ENCODE data around the gene CNDP1.
A peak's percentile ranks its signal among the peaks of the same experiment; 100 is the strongest.

CNDP1 gene

DNA sequence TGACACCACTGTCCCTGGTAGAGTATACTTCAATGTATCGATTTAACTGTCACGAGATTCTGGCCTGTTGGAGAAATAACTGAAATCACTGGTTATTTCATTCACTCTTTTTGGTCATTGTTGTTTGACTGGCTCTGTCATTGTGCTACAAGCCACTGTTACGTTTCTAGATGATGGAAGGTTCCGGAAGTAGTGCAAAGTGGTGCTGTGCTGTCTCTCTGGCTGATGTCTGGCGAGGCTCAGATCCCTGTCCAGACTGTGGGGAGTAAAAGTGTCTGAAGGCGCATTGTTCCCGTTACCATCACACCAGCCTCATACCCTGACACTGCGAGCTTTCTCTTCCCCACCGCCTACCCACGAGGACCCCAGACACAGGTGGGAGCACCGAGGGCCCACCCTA, 11.7 kb downstream of the CNDP1 start:
- H3K9me3 ChIP-seq, result peaks cover 0 to 17% (median 9%) of the 10 kb centered on the region in 3 donors
- no peaks in the 10 kb centered on the region for H3K36me3 ChIP-seq
- intact Hi-C loops (cut with DNase I; ENCODE audit: low total_unique reads), result no loop called here
- DNase-seq, result no peak
- no peak overlapping the region for H3K27ac ChIP-seq
- H3K4me1 ChIP-seq, result peaks cover 0 to 4% (median 0%) of the 10 kb centered on the region in 4 donors
- no peaks in the 10 kb centered on the region for H3K27me3 ChIP-seq
- TF ChIP-seq, protein P1, sequence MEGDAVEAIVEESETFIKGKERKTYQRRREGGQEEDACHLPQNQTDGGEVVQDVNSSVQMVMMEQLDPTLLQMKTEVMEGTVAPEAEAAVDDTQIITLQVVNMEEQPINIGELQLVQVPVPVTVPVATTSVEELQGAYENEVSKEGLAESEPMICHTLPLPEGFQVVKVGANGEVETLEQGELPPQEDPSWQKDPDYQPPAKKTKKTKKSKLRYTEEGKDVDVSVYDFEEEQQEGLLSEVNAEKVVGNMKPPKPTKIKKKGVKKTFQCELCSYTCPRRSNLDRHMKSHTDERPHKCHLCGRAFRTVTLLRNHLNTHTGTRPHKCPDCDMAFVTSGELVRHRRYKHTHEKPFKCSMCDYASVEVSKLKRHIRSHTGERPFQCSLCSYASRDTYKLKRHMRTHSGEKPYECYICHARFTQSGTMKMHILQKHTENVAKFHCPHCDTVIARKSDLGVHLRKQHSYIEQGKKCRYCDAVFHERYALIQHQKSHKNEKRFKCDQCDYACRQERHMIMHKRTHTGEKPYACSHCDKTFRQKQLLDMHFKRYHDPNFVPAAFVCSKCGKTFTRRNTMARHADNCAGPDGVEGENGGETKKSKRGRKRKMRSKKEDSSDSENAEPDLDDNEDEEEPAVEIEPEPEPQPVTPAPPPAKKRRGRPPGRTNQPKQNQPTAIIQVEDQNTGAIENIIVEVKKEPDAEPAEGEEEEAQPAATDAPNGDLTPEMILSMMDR (IDR thresholded peaks at IDR 0.05), result no peak
- no peak overlapping the region for H3K4me3 ChIP-seq

DNA sequence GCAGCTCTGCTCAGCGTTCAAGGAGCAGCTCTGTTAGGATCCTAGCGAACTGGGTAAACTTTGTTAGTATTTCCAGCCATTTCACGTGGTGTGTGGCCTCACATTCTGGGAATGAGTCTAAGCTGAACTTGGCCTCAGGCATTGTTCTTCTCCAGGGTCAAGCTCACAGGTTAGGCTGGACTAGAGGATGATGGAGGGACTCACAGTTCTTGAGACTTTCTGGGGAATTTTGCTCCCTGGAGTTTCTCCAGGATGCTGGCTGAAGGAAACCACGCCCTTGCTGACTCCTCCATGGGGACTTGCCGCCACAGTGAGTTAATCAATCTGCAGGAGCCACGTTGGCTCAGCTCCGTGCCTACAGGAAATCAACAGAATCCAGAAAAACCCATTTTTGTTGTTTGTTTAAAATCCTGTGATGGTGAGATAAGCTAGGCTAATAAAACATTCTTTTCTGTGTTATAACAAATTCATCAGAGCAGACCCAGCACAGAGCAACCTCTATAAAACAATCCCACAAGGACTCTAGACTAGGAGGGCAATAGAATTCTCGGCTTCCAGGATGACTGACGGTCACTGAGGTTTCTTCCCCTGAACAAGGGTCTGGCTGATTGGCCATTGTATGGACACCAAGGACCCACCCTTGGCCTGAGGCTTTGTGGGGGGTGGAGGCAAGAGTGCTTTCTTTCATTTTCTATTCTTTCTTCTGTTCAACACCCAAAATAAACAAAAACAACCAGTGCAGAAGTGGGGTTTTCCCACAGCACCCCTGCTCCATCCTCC, 12.6 kb downstream of the CNDP1 start:
- DNase-seq, result peak in 1 of 2 donors; percentile 52
- Histone ChIP-seq H3K27me3 (no peaks in the 10 kb centered on the region), H3K9me3 (peaks cover 0 to 17% (median 9%) of the 10 kb centered on the region in 3 donors), H3K27ac (no peak overlapping the region), H3K4me3 (no peak overlapping the region), H3K4me1 (peaks cover 0 to 4% (median 0%) of the 10 kb centered on the region in 4 donors), H3K36me3 (no peaks in the 10 kb centered on the region)
- intact Hi-C loops (cut with DNase I; ENCODE audit: low total_unique reads), result no loop called here
- TF ChIP-seq, protein P1 (IDR thresholded peaks at IDR 0.05), result no peak

DNA sequence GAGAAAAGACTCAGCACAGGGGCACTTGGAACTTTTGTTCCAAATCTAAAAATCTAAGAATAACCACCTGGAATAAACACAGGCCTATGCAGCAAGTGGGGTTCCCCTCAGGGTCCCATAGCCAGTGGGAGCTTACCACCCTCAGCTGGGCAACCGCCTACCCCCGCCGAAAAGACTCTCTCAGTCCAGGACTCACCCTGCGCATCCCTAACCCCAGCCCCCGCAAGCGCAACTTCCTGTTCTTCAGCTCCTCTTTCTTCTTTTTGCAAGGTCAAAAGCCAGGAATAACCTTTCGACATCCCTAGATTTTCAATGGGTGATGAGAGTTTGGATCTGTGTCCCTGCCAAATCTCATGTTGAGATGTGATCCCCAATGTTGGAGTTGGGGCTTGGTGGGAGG, 13.6 kb downstream of the CNDP1 start:
- TF ChIP-seq, protein P1 (IDR thresholded peaks at IDR 0.05), result no peak
- DNase-seq, result no peak
- Histone ChIP-seq H3K9me3 (peaks cover 0 to 17% (median 9%) of the 10 kb centered on the region in 3 donors), H3K36me3 (no peaks in the 10 kb centered on the region), H3K27me3 (no peaks in the 10 kb centered on the region), H3K27ac (no peak overlapping the region), H3K4me1 (peaks cover 0 to 4% (median 0%) of the 10 kb centered on the region in 4 donors), H3K4me3 (no peak overlapping the region)
- intact Hi-C loops (cut with DNase I; ENCODE audit: low total_unique reads), result no loop called here

DNA sequence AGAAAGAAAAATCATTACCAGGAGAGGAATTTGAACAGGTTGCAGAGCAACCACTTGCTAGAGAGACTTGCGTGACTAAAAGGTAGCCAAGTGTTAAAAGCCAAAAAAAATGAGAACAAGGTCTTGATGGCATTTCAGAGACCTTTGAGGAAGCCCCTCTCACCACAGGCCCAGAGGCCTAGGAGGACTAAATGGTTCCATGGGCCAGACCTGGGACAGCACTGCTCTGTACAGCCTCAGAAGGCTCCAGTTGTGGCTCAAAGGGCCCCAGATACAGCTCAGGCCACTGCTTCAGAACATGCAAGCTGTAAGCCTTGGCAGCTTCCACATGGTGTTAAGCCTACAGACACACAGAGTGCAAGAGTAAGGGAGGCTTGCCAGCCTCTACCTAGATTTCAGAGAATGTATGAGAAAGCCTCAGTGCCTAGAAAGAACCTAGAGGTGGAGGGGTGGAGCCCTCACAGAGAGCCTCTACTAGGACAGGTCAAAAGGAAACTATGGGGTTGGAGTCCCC, 15.3 kb downstream of the CNDP1 start:
- Histone ChIP-seq H3K4me3 (no peak overlapping the region), H3K36me3 (no peaks in the 10 kb centered on the region), H3K9me3 (peaks cover 0 to 17% (median 9%) of the 10 kb centered on the region in 3 donors), H3K27ac (no peak overlapping the region), H3K4me1 (peaks cover 0 to 4% (median 0%) of the 10 kb centered on the region in 4 donors), H3K27me3 (peaks cover 0 to 4% of the 10 kb centered on the region in 2 donors)
- intact Hi-C loops (cut with DNase I; ENCODE audit: low total_unique reads), result loop anchor here (5.0 kb wide), 1 partner anchor 192 kb away; no protein-coding TSS in a partner anchor
- no peak for DNase-seq
- TF ChIP-seq, protein P1 (IDR thresholded peaks at IDR 0.05), result no peak

DNA sequence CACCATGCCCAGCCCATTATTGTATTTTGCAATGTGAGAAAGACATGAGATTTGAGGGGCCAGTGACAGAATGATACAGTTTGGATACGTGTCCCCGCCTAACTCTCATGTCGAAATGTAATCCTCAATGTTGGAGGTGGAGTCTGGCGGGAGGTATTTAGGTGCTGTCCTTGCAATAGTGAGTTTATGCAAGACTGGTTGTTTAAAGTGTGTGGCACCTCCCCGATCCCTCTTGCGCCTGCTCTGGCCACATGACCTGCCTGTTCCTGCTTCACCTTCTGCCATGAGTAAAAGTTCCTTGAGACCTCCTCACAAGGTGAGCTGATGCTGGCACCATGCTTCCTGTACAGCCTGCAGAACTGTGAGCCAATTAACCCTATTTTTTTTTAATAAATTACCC, 16.6 kb downstream of the CNDP1 start:
- Histone ChIP-seq H3K9me3 (peaks cover 0 to 17% (median 9%) of the 10 kb centered on the region in 3 donors), H3K4me1 (peaks cover 0 to 4% (median 0%) of the 10 kb centered on the region in 4 donors), H3K36me3 (no peaks in the 10 kb centered on the region), H3K27ac (no peak overlapping the region), H3K4me3 (no peak overlapping the region), H3K27me3 (peaks cover 0 to 11% of the 10 kb centered on the region in 2 donors)
- TF ChIP-seq, protein P1 (IDR thresholded peaks at IDR 0.05), result no peak
- intact Hi-C loops (cut with DNase I; ENCODE audit: low total_unique reads), result loop anchor here (5.0 kb wide), 1 partner anchor 194 kb away; no protein-coding TSS in a partner anchor
- DNase-seq, result no peak

Measured in tibial artery (tissue), 4 donors.